Activated CD4-positive, alpha-beta T cell treated with anti-CD3 and anti-CD28 coated beads, Interleukin-2, Interleukin-4, amounts not matched to agents 100 ng/mL and 50 ng/mL, durations not matched to agents 16 hours and 8 hours (primary cell): Measurements from ENCODE around the gene RRAS.

Experiments used
- DNase-seq: peaks from one replicate; pipeline ENCODE4 v3.0.0-alpha.2; 2020; ENCODE audit warnings: low spot score

The RRAS gene

DNA sequence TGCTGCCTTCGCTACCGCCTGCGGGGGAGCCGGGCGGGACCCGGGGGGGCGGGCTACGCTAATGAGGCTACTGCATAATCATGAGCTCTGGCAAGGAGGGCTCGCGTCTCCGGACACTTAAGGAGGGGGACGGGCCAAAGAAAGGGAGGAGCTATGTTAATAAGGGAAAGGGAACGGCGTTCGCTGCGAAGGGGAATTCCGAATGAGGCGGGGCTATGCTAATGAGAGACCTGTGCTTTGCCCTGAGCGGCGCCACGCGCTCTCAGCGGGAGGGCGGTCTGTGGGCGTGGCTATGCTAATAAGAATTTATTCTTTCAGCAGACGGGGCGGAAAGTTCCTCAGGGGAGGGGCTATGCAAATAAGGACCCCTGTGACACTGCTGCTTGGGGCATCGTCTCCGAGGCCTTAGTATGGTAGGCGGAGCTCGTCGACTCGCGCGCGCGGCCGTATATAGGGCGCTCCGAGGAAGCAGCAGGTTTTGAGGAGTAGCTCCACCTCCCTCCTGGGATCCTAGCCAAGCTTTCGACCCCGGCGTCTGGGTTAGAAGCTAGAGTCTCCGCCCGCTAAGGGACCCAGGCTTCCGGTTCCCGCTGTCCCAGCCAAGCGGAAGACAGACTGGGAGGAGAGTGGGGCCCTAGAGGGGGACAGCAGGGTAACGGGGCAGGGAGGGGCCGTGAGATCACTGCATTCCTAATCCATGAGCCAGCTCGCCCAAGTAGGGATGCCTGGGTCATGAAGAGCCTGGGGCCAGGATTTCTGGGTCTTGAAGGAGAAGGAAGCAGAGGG, at the start of gene RRAS:
Gene RRAS (minus strand): TSS at position 31 of the 786 bp plus-strand sequence. CDS start 45 bp downstream, outside the sequence.
- peak; percentile 100 for DNase-seq

DNA sequence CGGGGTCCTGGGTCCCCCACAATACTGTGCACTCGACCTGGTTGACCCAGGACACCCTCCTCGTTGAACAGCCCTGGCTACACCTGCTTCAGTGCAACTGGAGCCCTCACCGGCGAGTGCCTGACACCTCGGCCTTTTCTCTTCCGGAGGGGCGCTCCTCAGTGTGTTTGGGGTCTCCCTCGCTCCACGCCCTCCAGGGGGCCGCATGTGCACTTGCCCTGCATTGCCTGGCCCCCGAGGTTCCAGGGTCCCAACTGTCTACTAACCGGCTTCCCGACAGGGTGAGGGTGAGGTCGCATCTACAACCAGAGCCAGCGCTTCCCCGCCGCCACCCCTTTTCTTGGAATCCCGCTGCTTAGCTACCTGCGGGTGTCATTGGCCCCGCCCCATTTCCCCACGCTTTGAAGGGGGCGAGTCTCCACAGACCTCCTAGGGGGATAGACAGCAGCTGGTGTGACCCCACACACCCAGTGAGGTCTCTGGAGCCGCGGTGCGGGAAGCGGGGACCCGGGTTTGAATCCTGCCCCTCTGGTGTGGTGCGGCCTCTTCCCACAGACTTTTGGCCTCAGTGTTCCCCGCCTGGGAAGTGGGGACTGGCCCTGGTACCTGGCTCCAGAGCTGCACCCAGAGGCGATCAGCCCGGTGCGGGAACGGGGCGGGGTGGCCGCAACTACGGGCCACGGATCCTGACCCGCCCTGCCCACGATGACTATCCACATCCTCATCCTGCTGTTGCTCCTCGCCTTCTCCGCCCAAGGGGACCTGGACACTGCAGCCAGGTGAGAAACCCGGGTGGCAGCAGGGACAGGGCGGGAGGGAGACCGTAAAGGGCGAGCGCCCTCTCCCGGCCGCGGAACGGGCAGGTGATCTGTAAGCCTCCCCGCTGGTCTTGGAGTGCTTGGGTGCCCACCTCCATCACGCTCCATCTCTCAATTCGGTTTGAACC, 49.5 kb upstream of the RRAS start, which contains the start of gene ADM5:
Gene ADM5 (plus strand): TSS at position 462 of the 946 bp plus-strand sequence. CDS start 244 bp downstream, at position 706.
- DNase-seq: no peak

DNA sequence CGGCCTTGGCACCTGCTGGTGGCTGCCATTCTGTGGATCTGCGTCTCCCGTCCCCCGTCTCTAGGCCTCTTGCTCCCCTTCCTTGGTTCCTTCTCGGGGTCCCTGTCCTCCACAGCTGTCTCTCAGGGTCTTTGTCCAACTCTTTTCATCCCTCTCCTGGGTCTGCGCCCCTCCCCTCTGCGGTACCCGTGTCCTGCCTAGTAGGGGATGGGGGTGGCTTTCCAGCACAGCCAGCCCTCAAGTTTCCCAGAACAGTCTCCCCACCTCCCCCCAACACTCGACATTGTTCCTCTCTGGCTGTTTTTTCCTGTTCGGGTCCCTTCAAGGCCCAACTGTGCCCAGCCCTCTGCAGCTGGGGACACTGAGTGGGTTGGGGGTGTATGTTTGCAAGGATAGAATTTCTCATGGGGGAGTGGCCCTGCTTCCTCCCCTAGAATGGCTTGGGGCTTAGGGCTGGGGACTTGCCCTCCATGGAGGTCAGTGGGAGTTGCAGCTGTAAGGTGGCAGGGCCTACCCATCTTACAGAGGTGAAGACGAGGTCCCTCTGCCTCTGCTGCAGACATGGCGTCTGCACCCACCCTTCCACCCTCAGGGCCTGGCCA, 48.7 kb upstream of the RRAS start:
- DNase-seq: no peak

DNA sequence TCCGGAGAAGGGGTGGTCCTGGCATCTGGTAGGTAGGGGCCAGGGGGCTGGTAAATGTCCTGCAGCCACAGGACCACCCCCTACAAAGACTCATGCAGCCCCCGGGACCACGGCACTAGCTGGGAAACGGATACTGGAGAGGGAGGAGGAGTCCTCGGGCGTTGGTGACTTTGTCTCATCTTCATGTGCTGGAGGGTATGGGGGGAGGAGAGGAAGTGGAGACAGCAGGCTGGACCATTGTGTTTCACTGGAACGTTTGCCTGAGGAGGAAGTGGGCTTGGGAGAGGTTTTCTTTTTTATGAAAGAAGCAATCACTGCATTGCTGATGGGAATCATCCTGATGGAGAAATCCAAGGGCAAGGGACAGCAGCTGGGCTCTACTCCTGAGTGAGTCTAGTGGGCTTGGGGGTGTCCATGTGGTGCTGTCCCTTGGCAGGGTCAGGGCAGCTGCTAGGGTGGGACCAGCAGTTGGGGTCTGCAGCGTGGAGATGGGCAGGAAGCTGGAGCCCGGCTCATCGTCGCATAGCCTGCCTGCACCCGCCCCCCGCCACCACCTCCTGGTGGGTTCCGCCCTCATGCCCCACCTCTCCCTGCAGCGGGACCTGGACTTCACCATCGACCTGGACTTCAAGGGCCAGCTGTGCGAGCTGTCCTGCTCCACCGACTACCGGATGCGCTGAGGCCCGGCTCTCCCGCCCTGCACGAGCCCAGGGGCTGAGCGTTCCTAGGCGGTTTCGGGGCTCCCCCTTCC, 47.8 kb upstream of the RRAS start:
- DNase-seq: no peak

DNA sequence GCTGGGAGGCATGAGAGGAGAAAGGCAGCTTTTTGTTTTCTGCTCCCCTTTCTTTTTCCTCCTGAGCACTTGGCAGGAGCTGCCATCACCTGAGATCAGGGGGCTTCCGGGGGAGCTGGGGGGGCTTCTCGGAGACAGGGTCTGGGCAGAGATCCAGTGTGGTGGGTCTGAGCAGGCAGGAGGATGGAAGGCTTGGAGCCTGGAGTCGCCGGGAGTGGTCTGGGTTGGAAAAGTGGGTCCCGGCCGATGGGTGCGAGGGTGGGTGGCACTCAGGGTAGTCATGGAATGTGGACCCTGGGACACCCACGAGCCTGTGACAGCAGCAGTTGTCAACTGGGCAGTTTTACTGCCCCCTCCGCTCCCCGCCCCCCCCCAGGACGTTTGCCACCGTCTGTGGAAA, 47.2 kb upstream of the RRAS start:
- no peak for DNase-seq

DNA sequence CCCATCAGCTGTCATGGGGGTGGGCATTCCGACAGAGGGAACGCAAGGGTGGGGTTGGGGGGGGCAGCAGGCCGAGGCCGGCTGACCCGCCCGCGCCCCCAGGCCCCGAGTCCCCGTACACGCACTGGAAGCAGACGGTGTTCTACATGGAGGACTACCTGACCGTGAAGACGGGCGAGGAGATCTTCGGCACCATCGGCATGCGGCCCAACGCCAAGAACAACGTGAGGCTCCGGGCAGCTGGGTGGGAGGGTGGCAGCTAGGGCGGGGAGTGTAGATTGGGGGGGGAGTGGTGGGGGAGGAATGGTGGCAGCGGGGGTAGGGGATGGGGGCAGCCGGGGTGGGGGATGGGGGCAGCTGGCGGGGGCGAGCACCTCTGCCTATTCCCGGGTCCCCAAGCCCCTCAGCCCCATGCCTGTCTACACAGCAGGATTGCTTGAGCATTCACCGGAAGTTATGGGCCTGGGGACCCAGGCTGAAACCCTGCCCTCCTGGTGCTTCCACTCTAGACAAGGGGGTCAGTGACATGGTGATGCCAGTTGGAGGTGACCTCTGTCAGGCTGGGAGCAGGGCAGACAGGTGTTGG, 46.7 kb upstream of the RRAS start:
- no peak for DNase-seq

DNA sequence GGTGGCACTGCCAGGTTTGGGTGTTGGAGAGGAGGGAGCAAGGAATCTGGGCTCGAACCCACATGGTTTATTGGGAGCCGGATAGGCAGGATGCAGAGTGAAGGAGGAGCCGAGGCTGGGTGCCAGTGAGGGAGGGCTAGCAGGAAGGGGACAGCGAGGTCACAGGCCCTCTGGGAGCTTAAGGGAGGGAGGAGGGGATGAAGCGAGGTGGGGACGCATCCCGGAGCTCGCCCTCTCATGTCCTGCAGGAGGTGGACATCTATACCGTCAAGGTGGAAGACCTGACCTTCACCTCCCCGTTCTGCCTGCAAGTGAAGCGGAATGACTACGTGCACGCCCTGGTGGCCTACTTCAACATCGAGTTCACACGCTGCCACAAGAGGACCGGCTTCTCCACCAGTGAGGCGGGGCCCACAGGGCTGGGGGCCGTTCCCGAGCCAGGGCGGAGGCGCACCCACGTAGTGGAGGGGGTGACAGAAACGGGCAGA, 45.9 kb upstream of the RRAS start:
- DNase-seq: no peak

DNA sequence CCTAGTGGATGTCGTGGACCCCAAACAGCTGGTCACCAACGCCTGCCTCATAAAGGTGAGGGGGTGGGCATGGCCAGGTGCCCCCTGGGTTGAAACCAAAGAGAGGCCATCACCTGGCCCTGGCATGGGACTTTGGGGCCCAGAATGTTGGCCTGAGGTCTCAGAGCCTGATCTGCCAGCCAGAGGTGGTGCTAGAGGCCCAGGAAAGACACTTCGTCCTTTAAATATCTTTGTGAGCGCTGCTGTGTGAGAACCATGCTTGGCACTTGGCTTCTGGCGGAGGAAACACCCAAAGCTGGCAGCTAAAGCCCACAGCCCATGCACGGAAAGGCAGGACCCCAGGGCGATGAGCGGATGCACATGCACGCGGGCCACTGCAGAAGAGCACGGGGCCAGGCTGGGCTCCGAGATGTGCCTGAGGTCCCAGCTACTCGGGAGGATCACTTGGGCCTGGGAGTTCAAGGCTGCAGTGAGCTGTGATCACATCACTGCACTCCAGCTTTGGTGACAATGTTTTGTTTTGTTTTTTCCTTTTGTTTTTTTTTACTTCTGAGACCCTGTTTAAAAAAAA, 45.1 kb upstream of the RRAS start:
- no peak for DNase-seq

DNA sequence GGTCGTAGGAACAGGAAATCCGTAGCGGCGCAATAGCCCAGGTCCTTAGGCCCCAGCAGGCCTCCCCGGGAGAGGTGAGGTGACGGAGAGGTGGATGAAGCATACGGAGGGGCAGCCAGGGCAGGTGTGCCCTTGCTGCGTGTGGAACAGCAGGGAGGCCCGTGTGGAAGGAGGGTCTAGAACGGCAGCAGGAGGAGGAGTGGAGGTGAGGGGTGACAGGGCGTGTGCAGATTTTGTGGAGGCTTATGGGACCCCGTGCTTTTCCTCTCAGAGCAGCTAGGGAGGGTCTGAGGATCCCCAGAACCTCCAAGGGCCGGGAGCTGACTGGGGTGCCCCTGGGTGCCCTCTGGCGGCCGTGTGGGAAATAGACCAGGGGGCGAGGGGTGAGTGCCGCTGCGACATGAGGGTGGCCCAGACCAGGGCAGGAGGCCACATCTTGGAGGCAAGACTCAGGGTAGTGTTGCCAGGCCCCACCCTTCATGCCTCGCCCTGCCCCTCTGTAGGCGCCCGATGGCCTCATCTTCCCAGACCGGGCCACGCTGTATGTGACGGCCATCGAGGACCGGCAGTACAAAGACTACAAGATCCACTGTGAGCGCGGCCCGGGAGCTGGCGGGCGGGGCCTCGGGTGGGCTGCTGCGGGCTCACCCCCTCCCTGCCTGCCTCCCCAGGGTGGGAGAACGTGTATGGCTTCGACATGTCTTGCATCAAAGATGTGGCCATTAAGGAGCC, 44.5 kb upstream of the RRAS start:
- DNase-seq: no peak

DNA sequence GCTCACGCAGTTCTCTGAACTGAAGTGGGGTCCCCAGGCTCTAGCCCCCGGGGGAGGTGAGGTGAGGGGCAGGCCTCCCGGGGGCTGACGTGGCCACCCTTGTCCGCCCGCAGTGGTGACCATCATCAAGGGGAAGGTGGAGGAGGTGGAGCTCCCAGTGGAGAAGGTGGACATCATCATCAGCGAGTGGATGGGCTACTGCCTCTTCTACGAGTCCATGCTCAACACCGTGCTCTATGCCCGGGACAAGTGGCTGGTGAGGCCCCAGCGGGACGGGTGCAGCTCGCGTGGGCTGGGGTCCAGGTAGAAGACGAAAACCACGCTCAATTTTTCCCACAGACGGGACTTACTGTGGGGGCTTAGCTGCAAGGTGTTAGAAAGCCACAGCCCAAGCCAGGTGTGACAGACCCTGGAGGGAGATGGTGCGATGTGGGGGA, 43.9 kb upstream of the RRAS start:
- DNase-seq: no peak

DNA sequence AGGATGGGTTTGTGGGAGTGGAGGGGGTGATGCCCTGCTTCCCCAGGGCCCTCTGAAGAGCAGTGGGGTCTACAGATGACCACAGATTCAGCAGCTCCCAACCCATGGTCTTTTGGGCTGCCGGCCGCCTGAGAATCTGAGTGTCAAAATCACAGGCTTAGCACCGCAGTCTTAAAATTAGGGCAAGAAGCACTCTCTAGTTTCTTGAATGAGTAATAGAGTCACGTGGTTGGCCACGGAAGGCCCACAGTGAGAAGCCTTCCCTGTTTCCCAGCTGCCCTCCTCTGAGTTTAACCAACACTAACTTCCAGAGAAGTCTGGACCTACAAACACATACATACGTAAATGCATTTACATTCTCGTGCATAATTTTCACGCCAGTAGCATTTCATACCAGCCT, 42.3 kb upstream of the RRAS start:
- no peak for DNase-seq

DNA sequence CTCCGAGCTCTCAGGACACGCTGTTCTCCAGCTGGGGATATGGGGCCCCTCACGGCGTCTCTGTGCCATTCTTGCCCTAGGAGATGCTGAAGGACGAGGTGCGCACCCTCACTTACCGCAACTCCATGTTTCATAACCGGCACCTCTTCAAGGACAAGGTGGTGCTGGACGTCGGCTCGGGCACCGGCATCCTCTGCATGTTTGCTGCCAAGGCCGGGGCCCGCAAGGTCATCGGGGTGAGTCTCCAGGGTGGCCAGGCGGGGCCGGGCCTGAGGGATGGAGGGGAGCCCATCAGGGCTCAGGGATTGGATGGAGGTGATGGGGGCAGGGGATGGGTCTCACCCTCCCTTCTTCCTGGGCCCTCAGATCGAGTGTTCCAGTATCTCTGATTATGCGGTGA, 41.9 kb upstream of the RRAS start:
- no peak for DNase-seq

DNA sequence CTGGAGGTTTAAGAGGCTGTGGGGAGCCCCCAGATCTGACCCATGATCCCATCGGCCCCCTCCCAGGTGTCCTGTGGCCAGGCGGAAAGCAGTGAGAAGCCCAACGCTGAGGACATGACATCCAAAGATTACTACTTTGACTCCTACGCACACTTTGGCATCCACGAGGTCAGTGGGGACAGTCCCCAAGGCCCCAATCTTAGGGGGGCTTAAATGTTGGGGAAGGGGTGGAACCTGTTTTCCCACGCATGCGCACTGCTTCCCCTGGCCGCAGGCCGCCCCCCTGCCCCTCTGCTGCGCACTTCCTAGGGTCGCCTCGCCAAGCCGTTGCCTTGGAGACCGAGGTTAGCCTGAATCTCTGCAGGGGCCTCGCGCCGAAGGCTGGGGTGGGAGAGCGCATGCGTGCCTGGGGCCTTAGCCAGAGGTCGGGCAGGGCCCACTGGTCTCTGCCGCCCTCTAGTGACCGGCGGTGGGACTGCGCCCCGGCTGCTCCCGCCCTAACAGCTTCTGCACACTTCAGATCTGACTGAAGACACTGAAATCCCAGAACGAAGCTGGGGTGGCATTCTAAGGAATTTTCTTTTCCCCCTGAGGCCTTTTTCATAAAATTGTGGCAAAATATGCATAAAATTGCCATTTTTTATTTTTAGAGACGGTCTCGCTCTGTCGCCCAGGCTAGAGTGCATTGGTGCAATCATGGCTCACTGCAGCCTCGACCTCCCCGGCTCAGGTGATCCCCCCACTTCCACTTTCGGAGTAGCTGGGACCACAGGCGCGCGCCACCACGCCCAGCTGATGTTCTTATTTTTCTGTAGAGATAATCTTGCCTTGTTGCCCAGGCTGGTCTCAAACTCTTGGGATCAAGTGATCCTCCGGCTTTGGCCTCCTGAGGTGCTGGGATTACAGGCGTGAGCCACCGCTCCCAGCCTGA, 40.7 kb upstream of the RRAS start:
- DNase-seq: peak; percentile 94

DNA sequence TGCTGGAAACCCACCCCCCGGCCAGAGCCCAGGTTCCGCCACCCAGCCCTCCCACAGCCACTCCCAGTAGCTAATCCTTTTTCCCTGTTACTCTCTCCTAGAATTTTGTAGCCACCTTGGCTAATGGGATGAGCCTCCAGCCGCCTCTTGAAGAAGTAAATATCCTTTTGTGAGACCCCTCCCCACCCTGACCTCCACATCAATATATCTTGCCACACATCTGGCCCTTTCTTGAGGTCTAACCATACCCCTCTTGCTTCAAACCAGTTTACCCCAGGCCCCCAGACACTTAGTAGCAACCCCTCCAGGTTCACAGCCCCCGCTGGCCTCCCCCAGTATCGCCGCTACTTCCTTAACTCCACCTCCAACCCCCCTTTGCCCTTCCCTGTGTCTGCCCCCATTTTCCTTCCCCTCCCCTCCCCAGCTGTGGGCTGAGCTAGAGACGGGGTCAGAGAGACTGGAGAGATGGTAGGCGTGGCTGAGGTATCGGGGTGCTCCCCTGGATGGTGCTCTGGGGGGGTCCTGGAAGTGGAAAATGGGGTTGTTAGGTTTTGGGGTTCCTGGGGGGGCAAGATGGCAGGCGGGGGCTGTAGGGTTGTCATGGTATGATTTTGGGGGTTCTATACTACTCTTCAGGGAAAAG, 39.9 kb upstream of the RRAS start:
- no peak for DNase-seq

DNA sequence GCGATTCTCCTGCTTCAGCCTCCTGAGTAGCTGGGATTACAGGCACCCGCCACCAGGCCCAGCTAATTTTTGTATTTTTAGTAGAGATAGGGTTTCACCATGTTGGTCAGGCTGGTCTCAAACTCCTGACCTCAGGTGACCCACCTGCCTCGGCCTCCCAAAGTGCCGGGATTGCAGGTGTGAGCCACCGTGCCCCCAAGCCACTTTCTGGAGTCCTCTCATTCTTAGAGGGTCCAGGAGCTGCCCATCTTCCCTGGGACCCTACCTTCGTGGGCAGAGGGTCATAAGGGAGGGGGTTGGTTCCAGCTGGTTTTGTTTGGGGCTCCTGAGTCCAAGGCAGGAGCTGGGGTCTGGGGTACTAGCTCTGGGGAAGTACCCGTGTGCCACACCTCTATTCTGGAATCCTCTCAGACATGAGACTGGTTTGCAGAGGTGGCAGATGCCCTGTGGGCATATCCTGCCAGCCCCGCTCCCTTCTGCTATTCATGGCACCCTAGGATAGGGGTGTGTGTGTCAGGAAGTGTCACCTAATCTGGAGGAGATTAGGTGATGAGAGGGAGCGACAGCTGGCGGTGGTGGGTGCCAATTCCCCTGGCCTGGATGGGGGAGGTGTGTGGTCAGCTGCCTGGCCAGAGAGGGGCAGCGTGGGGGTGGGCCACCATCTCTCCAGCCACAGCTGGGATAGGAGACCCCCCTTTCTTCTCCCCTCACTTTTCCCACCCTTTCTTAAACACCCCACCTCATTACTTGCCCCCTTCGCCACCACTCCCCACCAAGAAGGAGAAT, 39.2 kb upstream of the RRAS start:
- DNase-seq: no peak

DNA sequence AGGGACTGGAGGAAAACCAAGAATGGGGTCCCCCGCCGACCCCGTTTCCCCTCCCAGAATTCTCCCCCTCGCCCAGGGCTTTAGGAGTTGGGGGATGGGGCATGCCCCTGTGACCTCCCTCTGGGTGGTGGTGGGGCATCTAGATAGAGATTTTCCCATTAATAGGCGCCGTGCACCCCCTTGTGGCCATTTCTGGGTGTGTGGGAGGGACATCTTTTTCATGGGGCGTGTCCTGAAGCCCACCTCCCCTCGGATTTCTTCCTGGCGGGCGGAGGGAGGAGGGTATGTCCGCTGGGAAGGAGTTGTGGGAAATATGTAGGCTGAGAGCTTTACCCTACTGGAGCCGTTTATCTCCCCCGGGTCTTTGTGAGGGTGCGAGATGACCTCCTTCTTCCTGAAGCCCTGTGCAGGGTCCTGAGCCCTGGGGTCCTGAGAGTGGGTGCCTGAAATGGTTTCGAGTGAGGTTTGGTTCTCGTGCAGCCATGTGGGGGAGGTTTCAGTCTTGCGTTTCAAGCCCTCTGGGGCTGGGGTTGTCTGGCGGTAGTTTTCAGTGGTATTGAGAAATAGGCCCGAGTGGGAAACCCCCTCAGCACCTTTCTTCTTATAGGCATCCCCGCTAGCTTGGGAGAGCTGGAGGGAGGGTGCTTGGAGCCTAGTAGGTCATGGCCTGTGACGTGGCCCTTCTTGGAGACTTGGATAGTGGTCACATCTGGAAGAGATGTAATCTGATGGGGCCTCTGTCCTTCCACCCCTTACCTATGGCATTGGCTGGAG, 38.1 kb upstream of the RRAS start:
- peak; percentile 82 for DNase-seq
